GM23248 (cell line): ENCODE measurements around the gene TMEM169.

ENCODE experiments used
- EZH2 ChIP-seq: fragments of 200-600 bp; sonication (generic); IDR thresholded peaks from 2 replicates; pipeline ENCODE4 v1.6.1; 2018; ENCODE audit warnings: antibody characterized with exemption, mild to moderate bottlenecking; ENCODE audit not compliant: insufficient read depth, poor library complexity, severe bottlenecking
- EZH2phosphoT487 ChIP-seq: fragments of 200-600 bp; sonication (generic); IDR thresholded peaks from 2 replicates; pipeline ENCODE4 v1.6.1; 2018; ENCODE audit warnings: antibody characterized with exemption, moderate library complexity, mild to moderate bottlenecking, low read depth; ENCODE audit not compliant: insufficient read depth

- TF ChIP-seq EZH2phosphoT487 (no peak), EZH2 (no peak)
These were observed 31.2 kb downstream of the TMEM169 start for GRCh38 chr2:216112926-216113325.
